HPDE6-E6E7 (cell line): ENCODE data around the gene CACNG1.

ENCODE experiments used
- DNase-seq: peaks from one replicate; pipeline ENCODE4 v3.0.0; 2011; ENCODE audit warnings: missing footprints; ENCODE audit errors: extremely low spot score

Gene CACNG1

GRCh38 chr17:67044016-67044772 lies at the start of gene CACNG1:
Gene CACNG1, plus strand, starts transcription at chr17:67044554. Its CDS starts 107 bp downstream, at chr17:67044661.
- DNase-seq: no peak

GRCh38 chr17:66994930-66995535 lies 49.3 kb upstream of the CACNG1 start:
- no peak for DNase-seq

- no peak for DNase-seq
Observed at GRCh38 chr17:66995944-66996343, 48.4 kb upstream of the CACNG1 start.

- no peak for DNase-seq
Observed at GRCh38 chr17:66996926-66997325, 47.4 kb upstream of the CACNG1 start.

- DNase-seq: no peak
Observed at GRCh38 chr17:67003231-67003630, 41.1 kb upstream of the CACNG1 start.

- DNase-seq: no peak
Observed at GRCh38 chr17:67004181-67004580, 40.2 kb upstream of the CACNG1 start.

- no peak for DNase-seq
Observed at GRCh38 chr17:67007266-67007665, 37.1 kb upstream of the CACNG1 start.

GRCh38 chr17:67008101-67008500 lies 36.3 kb upstream of the CACNG1 start:
- DNase-seq: no peak

GRCh38 chr17:67011527-67012175 lies 32.7 kb upstream of the CACNG1 start:
- no peak for DNase-seq

GRCh38 chr17:67013891-67014290 lies 30.5 kb upstream of the CACNG1 start:
- no peak for DNase-seq

GRCh38 chr17:67015001-67015400 lies 29.4 kb upstream of the CACNG1 start:
- no peak for DNase-seq

GRCh38 chr17:67016039-67016762 lies 28.2 kb upstream of the CACNG1 start:
- no peak for DNase-seq

- no peak for DNase-seq
Observed at GRCh38 chr17:67017910-67018309, 26.4 kb upstream of the CACNG1 start.

GRCh38 chr17:67018471-67019434 lies 25.6 kb upstream of the CACNG1 start:
- DNase-seq: no peak

- no peak for DNase-seq
Observed at GRCh38 chr17:67019809-67020208, 24.5 kb upstream of the CACNG1 start.

- DNase-seq: no peak
Observed at GRCh38 chr17:67020293-67020766, 24.0 kb upstream of the CACNG1 start.

GRCh38 chr17:67021196-67021595 lies 23.2 kb upstream of the CACNG1 start:
- no peak for DNase-seq

GRCh38 chr17:67021743-67022450 lies 22.5 kb upstream of the CACNG1 start:
- DNase-seq: no peak

- no peak for DNase-seq
Observed at GRCh38 chr17:67022451-67022810, 21.9 kb upstream of the CACNG1 start.

- DNase-seq: no peak
Observed at GRCh38 chr17:67024736-67025135, 19.6 kb upstream of the CACNG1 start.
